HFFc6 (cell line): ENCODE measurements around the gene TRPC6. TPM values are rescaled to one million over a fixed set of nuclear protein-coding genes. Genes with fewer than 3 reads are reported as not detected.

ENCODE experiments used
- DNase-seq: peaks from one replicate; pipeline ENCODE4 v3.0.0-alpha.2; 2018
- H3K27ac Mint-ChIP-seq: 2 replicates; pipeline ENCODE4 v1.8.0; 2020; ENCODE audit warnings: mild to moderate bottlenecking, mixed read lengths
- H3K27me3 Mint-ChIP-seq: 2 replicates; pipeline ENCODE4 v1.8.0; 2021; ENCODE audit warnings: mild to moderate bottlenecking, moderate library complexity, mixed read lengths; ENCODE audit not compliant: insufficient read depth
- H3K36me3 Mint-ChIP-seq: 2 replicates; pipeline ENCODE4 v1.8.0; 2021; ENCODE audit warnings: low read depth, mixed read lengths
- H3K4me1 Mint-ChIP-seq: 2 replicates; pipeline ENCODE4 v1.8.0; 2020; ENCODE audit warnings: low read depth, mixed read lengths
- H3K4me3 Mint-ChIP-seq: 2 replicates; pipeline ENCODE4 v1.8.0; 2020; ENCODE audit warnings: mild to moderate bottlenecking, moderate library complexity, mixed read lengths
- H3K9me3 Mint-ChIP-seq: 2 replicates; pipeline ENCODE4 v1.8.0; 2020; ENCODE audit warnings: mild to moderate bottlenecking, mixed read lengths
- total RNA-seq, 6 experiments: library from RNA; stranded (reverse); fragmentation: NEBNext Ultra II Directional; extraction: Animal tissue kit (Norgen Biotek cat#: 25700); gene quantifications; 2 replicates in 1 of 6; 3 replicates in 5 of 6; pipeline ENCODE4 v1.2.3, GENCODE V29; 2021
- TF ChIP-seq, protein P1 (sequence below): fragments of 200-600 bp; sonication (generic); IDR thresholded peaks from 2 replicates; pipeline ENCODE4 v1.5.0; 2021; ENCODE audit warnings: antibody characterized with exemption, mild to moderate bottlenecking

The TRPC6 gene
- total RNA-seq, 6 experiments from 2014 or later = not detected

DNA sequence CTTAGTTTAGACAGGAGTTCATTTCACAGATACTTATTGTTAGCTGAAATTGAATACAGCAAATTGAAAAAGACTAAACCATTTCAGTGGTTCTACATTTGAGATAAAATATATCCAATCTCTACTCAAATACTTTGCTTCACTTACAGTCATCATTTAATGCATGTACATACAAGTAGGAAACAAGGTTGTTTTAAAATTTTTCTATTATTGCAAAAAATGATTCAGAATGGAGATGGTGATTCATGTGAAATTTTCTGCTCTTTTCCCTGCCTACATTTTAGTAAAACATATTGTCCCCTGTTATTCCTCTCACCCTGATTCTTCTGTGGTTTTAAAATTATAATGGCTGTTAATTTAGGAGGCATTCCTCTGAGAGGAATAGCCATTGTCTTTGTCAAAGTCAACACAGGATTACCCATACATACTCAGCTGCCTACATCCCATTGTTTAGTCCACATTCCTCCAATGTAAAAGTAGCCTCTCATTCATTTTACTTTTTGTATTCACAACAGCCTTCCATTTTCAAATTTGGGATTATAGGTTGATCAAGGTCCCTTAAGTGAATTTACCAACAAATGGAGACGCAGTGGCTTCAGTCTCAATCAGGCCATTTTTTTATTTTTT, 60.1 kb downstream of the TRPC6 start:
- TF ChIP-seq, protein P1, sequence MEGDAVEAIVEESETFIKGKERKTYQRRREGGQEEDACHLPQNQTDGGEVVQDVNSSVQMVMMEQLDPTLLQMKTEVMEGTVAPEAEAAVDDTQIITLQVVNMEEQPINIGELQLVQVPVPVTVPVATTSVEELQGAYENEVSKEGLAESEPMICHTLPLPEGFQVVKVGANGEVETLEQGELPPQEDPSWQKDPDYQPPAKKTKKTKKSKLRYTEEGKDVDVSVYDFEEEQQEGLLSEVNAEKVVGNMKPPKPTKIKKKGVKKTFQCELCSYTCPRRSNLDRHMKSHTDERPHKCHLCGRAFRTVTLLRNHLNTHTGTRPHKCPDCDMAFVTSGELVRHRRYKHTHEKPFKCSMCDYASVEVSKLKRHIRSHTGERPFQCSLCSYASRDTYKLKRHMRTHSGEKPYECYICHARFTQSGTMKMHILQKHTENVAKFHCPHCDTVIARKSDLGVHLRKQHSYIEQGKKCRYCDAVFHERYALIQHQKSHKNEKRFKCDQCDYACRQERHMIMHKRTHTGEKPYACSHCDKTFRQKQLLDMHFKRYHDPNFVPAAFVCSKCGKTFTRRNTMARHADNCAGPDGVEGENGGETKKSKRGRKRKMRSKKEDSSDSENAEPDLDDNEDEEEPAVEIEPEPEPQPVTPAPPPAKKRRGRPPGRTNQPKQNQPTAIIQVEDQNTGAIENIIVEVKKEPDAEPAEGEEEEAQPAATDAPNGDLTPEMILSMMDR = no peak
- H3K9me3 Mint-ChIP-seq = peaks cover 36% of the 10 kb centered on the region
- H3K27me3 Mint-ChIP-seq = peaks cover 3% of the 10 kb centered on the region
- no peaks in the 10 kb centered on the region for H3K4me1 Mint-ChIP-seq
- no peaks in the 10 kb centered on the region for H3K36me3 Mint-ChIP-seq
- no peak overlapping the region for H3K27ac Mint-ChIP-seq
- no peak for DNase-seq
- no peak overlapping the region for H3K4me3 Mint-ChIP-seq

DNA sequence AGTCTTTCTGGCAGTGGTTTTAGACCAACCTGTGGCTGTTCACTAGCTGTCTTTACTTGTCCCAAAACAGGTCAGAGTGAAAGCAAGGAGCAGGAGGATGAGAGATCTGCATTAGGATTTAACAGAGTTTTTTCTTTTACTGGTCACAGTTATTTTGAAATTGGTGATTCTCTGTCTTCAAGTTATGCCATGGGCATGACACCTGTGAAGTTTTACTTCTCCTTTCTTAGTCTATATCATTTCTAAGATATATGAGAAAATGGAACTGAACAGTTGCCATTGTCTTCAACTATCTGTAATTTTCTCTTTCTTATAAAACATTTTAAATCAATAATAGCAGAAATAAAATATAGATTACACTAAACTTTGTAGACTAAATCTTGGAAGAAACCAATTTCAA, 60.6 kb downstream of the TRPC6 start:
- H3K4me3 Mint-ChIP-seq = no peak overlapping the region
- TF ChIP-seq, protein P1 = no peak
- no peak overlapping the region for H3K27ac Mint-ChIP-seq
- no peaks in the 10 kb centered on the region for H3K4me1 Mint-ChIP-seq
- DNase-seq = no peak
- no peaks in the 10 kb centered on the region for H3K36me3 Mint-ChIP-seq
- peaks cover 40% of the 10 kb centered on the region for H3K9me3 Mint-ChIP-seq
- H3K27me3 Mint-ChIP-seq = peaks cover 3% of the 10 kb centered on the region

DNA sequence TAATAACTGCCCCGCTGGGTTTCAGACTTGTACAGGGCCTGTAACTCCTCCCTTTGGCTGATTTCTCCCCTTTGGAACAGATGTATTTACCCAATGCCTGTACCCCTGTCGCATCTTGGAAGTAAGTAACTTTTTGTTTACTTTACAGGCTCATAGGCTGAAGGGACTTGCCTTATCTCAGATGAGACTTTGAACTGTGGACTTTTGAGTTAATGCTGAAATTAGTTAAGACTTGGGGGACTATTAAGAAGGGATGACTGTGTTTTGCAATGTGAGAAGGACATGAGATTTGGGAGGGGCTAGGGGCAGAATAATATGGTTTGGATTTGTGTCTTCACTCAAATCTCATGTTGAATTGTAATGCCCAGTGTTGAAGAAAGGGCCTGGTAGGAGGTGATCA, 62.0 kb downstream of the TRPC6 start:
- H3K27ac Mint-ChIP-seq = no peak overlapping the region
- no peak overlapping the region for H3K4me3 Mint-ChIP-seq
- peaks cover 40% of the 10 kb centered on the region for H3K9me3 Mint-ChIP-seq
- TF ChIP-seq, protein P1 = no peak
- no peaks in the 10 kb centered on the region for H3K4me1 Mint-ChIP-seq
- no peaks in the 10 kb centered on the region for H3K36me3 Mint-ChIP-seq
- no peak for DNase-seq
- H3K27me3 Mint-ChIP-seq = peaks cover 3% of the 10 kb centered on the region

DNA sequence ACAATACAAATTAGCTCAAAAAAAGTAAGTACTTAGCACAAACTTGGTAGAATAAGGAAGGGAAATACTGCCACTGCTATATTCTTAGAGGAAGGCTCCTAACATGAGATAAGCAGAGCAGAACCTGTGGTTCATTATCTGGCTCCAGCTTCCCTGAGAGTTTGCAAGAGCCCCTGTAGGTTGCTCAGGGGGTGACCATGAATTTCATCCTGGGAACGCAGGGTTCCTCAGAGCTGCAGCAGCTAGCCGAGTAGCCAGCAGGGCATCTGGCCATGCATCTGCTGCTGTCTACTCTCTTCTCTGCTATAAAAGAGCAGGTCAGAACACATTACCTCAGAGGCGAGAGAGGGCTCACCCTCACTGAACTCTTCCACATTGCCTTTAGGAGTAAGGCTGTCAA, 67.3 kb downstream of the TRPC6 start:
- TF ChIP-seq, protein P1 = no peak
- H3K27me3 Mint-ChIP-seq = peaks cover 3% of the 10 kb centered on the region; the same call in 1 of the 2 replicates
- no peak overlapping the region for H3K27ac Mint-ChIP-seq
- peaks cover 20% of the 10 kb centered on the region for H3K9me3 Mint-ChIP-seq
- no peak overlapping the region for H3K4me3 Mint-ChIP-seq
- no peaks in the 10 kb centered on the region for H3K36me3 Mint-ChIP-seq
- H3K4me1 Mint-ChIP-seq = no peaks in the 10 kb centered on the region
- DNase-seq = no peak

DNA sequence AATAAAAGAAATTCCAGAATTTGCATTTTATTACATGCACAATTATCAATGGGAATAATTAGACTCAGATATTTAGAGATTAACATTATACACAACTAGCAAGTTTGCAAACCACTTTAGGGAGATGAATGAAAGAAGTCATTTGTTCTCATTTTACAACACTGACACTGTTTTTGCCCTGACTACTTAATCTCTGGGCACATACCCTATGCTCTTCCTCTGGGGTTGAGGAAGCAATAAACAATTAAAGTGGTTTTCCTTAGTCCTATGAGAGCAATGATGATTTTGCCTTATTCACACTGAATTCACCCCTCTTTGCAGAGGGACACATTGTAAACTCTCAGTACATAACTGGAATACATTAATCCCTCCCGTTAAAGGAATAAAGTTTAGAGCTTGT, 72.7 kb downstream of the TRPC6 start:
- no peak for DNase-seq
- H3K4me1 Mint-ChIP-seq = no peaks in the 10 kb centered on the region
- H3K36me3 Mint-ChIP-seq = no peaks in the 10 kb centered on the region
- H3K27ac Mint-ChIP-seq = no peak overlapping the region
- H3K27me3 Mint-ChIP-seq = no peaks in the 10 kb centered on the region
- TF ChIP-seq, protein P1 = no peak
- H3K9me3 Mint-ChIP-seq = peaks cover 22% of the 10 kb centered on the region
- H3K4me3 Mint-ChIP-seq = no peak overlapping the region

GRCh38 chr11:101510591-101510990, 73.2 kb downstream of the TRPC6 start:
- no peaks in the 10 kb centered on the region for H3K4me1 Mint-ChIP-seq
- no peak for DNase-seq
- H3K36me3 Mint-ChIP-seq = no peaks in the 10 kb centered on the region
- TF ChIP-seq, protein P1 = no peak
- peaks cover 23% of the 10 kb centered on the region for H3K9me3 Mint-ChIP-seq
- no peaks in the 10 kb centered on the region for H3K27me3 Mint-ChIP-seq
- no peak overlapping the region for H3K4me3 Mint-ChIP-seq
- no peak overlapping the region for H3K27ac Mint-ChIP-seq
